ENCODE measurements around the gene ABHD16A. TPM values are rescaled to one million over a fixed set of nuclear protein-coding genes. Genes with fewer than 3 reads are reported as not detected.

The ABHD16A gene
- polyA plus RNA-seq, 1 donor from 2014 or later: 40.1 TPM

- H3K27me3 Mint-ChIP-seq: peaks cover 1% of the 10 kb centered on the region
- H3K27ac Mint-ChIP-seq: peak within 1 kb of the TSS in 2 of 3 donors; percentile 26 to 45
- no peaks in the 10 kb centered on the region for H3K9me3 Mint-ChIP-seq
- no peaks in the 10 kb centered on the region for H3K36me3 Mint-ChIP-seq
- peaks cover 13 to 24% (median 14%) of the 10 kb centered on the region in 3 donors for H3K4me1 Mint-ChIP-seq
- H3K4me3 Mint-ChIP-seq: peak within 1 kb of the TSS in 1 of 4 donors; percentile 43
Observed at GRCh38 chr6:31669676-31670075, 33.4 kb downstream of the ABHD16A start, which contains the start of gene LY6G5B. Gene LY6G5B, plus strand, starts transcription at chr6:31669976. Its CDS starts 975 bp downstream, at chr6:31670951.

GRCh38 chr6:31666337-31666965 is 36.7 kb downstream of the ABHD16A start:
- no peaks in the 10 kb centered on the region for H3K36me3 Mint-ChIP-seq
- peaks cover 21 to 45% (median 28%) of the 10 kb centered on the region in 3 donors for H3K4me1 Mint-ChIP-seq
- H3K4me3 Mint-ChIP-seq: peak overlapping the region; percentile 92 to 98 (median 94)
- peak overlapping the region; percentile 92 to 99 (median 98) for H3K27ac Mint-ChIP-seq
- no peaks in the 10 kb centered on the region for H3K9me3 Mint-ChIP-seq
- peaks cover 1% of the 10 kb centered on the region for H3K27me3 Mint-ChIP-seq

- Mint-ChIP-seq H3K36me3 (no peaks in the 10 kb centered on the region), H3K27me3 (peaks cover 1% of the 10 kb centered on the region), H3K9me3 (no peaks in the 10 kb centered on the region), H3K27ac (peak within 1 kb of the TSS; percentile 92 to 99 (median 98)), H3K4me1 (peaks cover 21 to 50% (median 33%) of the 10 kb centered on the region in 3 donors), H3K4me3 (peak within 1 kb of the TSS; percentile 92 to 98 (median 94))
Observed at GRCh38 chr6:31665501-31666336, 37.4 kb downstream of the ABHD16A start, which contains the start of gene CSNK2B. Gene CSNK2B, plus strand, starts transcription at chr6:31666080. Its CDS starts 752 bp downstream, at chr6:31666832.

- peak within 1 kb of the TSS; percentile 92 to 99 (median 98) for H3K27ac Mint-ChIP-seq
- peaks cover 1% of the 10 kb centered on the region for H3K27me3 Mint-ChIP-seq
- peaks cover 24 to 51% (median 34%) of the 10 kb centered on the region in 3 donors for H3K4me1 Mint-ChIP-seq
Observed at GRCh38 chr6:31664790-31665500, 38.2 kb downstream of the ABHD16A start, which contains the start of gene GPANK1. Gene GPANK1, minus strand, starts transcription at chr6:31664997. Its CDS starts 519 bp downstream, at chr6:31664478.

GRCh38 chr6:31663961-31664789 is 38.9 kb downstream of the ABHD16A start:
- Mint-ChIP-seq H3K4me1 (peaks cover 28 to 58% (median 41%) of the 10 kb centered on the region in 3 donors), H3K36me3 (peaks cover 2% of the 10 kb centered on the region), H3K4me3 (peak overlapping the region; percentile 92 to 98 (median 94)), H3K9me3 (no peaks in the 10 kb centered on the region), H3K27me3 (peaks cover 1% of the 10 kb centered on the region), H3K27ac (peak overlapping the region; percentile 92 to 99 (median 98))

More at GRCh38 chr6:31664790-31665500, 38.2 kb downstream of the ABHD16A start, which contains the start of gene GPANK1:
- no peaks in the 10 kb centered on the region for H3K36me3 Mint-ChIP-seq
- no peaks in the 10 kb centered on the region for H3K9me3 Mint-ChIP-seq
- H3K4me3 Mint-ChIP-seq: peak within 1 kb of the TSS; percentile 92 to 98 (median 94)

- H3K9me3 Mint-ChIP-seq: no peaks in the 10 kb centered on the region
- H3K27ac Mint-ChIP-seq: peak overlapping the region; percentile 92 to 99 (median 98)
- peaks cover 2% of the 10 kb centered on the region for H3K36me3 Mint-ChIP-seq
- H3K27me3 Mint-ChIP-seq: peaks cover 1% of the 10 kb centered on the region
- H3K4me1 Mint-ChIP-seq: peaks cover 30 to 62% (median 47%) of the 10 kb centered on the region in 3 donors
- H3K4me3 Mint-ChIP-seq: peak overlapping the region; percentile 68 to 95 (median 92)
Observed at GRCh38 chr6:31663126-31663960, 39.8 kb downstream of the ABHD16A start.

GRCh38 chr6:31662124-31662723 is 40.9 kb downstream of the ABHD16A start:
- Mint-ChIP-seq H3K9me3 (no peaks in the 10 kb centered on the region), H3K4me1 (peaks cover 35 to 63% (median 54%) of the 10 kb centered on the region in 3 donors), H3K27me3 (peaks cover 1% of the 10 kb centered on the region), H3K27ac (peak overlapping the region in 2 of 3 donors; percentile 80 to 84), H3K36me3 (peaks cover 3% of the 10 kb centered on the region), H3K4me3 (peak overlapping the region in 3 of 4 donors; percentile 70 to 98 (median 93))

GRCh38 chr6:31661262-31662123 is 41.6 kb downstream of the ABHD16A start:
- peak overlapping the region; percentile 92 to 98 (median 94) for H3K4me3 Mint-ChIP-seq

GRCh38 chr6:31660381-31661261 is 42.5 kb downstream of the ABHD16A start, which contains the start of gene C6orf47:
Gene C6orf47, minus strand, starts transcription at chr6:31660778. Its CDS starts 831 bp downstream, at chr6:31659947.
- Mint-ChIP-seq H3K27me3 (peaks cover 1% of the 10 kb centered on the region), H3K36me3 (peaks cover 6% of the 10 kb centered on the region), H3K27ac (peak within 1 kb of the TSS; percentile 74 to 90 (median 84)), H3K4me1 (peaks cover 35 to 57% (median 49%) of the 10 kb centered on the region in 3 donors), H3K9me3 (no peaks in the 10 kb centered on the region), H3K4me3 (peak within 1 kb of the TSS; percentile 92 to 98 (median 94))

More at GRCh38 chr6:31661262-31662123, 41.6 kb downstream of the ABHD16A start:
- H3K9me3 Mint-ChIP-seq: no peaks in the 10 kb centered on the region
- H3K27me3 Mint-ChIP-seq: peaks cover 1% of the 10 kb centered on the region
- H3K27ac Mint-ChIP-seq: peak overlapping the region; percentile 73 to 84 (median 74)
- peaks cover 3% of the 10 kb centered on the region for H3K36me3 Mint-ChIP-seq
- peaks cover 35 to 58% (median 52%) of the 10 kb centered on the region in 3 donors for H3K4me1 Mint-ChIP-seq

- H3K4me3 Mint-ChIP-seq: peak overlapping the region; percentile 92 to 98 (median 94)
- H3K4me1 Mint-ChIP-seq: peaks cover 33 to 58% (median 49%) of the 10 kb centered on the region in 3 donors
- H3K27me3 Mint-ChIP-seq: peaks cover under 1% of the 10 kb centered on the region
- H3K9me3 Mint-ChIP-seq: no peaks in the 10 kb centered on the region
- peak overlapping the region; percentile 74 to 90 (median 84) for H3K27ac Mint-ChIP-seq
- peaks cover 6% of the 10 kb centered on the region for H3K36me3 Mint-ChIP-seq
Observed at GRCh38 chr6:31659649-31660380, 43.3 kb downstream of the ABHD16A start.
